PFSK-1 (cell line): ENCODE data around the gene TRIM46.

Experiments
- FOXP2 ChIP-seq: optimal IDR thresholded peaks from 2 replicates; pipeline ENCODE3; 2011; ENCODE audit warnings: borderline replicate concordance, control low read depth, inconsistent platforms; ENCODE audit not compliant: insufficient read depth; ENCODE audit errors: extremely low read length, extremely low read depth
- POLR2AphosphoS5 ChIP-seq: IDR thresholded peaks from 2 replicates; pipeline ENCODE4 v1.6.1; 2012; ENCODE audit warnings: low read depth, mild to moderate bottlenecking, control low read depth, low read length, moderate library complexity
- REST ChIP-seq, 2 experiments: IDR thresholded peaks; 2 replicates each; pipeline versions ENCODE4 v1.6.1 to v1.8.0; 2011 to 2012; ENCODE audit warnings: low read depth in 2 of 2, low read length in 2 of 2, control low read depth in 1 of 2, inconsistent platforms in 1 of 2, mild to moderate bottlenecking in 1 of 2, moderate library complexity in 1 of 2; ENCODE audit not compliant: insufficient read depth in 1 of 2

DNA sequence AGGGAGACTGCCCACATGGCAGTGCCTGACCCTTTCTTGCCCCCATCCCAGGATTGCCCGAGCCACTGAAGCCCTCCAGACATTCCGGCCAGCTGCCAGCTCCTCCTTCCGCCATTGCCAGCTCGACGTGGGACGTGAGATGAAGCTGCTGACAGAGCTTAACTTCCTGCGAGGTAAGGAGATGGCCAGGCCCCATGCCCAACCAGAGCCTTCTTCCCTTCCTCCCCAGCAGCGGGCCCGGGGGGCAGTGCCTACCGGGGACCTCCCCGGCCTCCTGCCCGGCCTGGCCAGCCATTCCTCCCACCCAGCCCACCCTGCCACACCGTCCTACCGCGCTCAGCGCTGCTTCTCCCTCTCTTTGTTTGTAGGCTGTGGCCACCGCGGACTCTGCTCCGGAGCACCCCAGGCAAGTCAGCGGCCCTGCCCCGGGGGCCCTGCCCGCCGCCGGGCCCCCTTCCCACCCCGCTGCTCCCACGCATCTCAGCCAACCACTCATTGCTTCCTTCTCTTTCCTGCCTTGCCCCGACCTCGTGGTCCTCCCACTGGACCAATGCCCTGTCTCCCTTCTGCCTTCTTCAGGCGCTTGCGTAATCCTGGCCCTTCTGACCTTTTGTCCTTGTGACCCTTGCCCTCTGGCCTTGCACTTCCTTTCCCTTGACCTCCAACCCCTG is 4.9 kb downstream of the TRIM46 start:
- TF ChIP-seq FOXP2 (no peak), POLR2AphosphoS5 (no peak), REST (IDR thresholded peaks at IDR 0.05; ENCODE audit: insufficient read depth in 1 of 2, low read depth in 2 of 2, low read length in 2 of 2) (no peak)
